Activated naive CD4-positive, alpha-beta T cell treated with Interleukin-2 at 50 U/mL for 16 hours (primary cell): ENCODE measurements around the gene RAB15.

Source experiments
- DNase-seq: peaks from one replicate; pipeline ENCODE4 v3.0.0-alpha.2; 2020

RAB15 gene

DNA sequence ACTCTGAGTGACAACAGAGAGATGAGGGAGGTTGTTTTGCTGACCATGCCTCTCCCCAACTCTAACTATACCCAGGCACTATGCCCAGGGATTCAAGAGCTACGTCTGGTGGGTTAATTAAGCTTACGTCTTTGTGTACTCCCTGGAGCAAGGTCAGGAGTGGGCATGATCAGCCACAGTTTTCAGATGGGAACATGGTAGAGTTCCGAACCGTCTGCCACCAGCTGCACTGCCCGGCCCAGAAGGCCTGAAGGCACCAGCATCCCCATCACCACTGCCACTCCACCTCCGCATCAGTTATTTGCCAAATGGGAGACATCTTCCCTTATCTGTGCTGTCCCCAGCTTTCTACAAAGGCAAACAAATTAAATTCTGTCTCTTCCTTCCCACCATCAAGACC, 18.5 kb downstream of the RAB15 start:
- no peak for DNase-seq

DNA sequence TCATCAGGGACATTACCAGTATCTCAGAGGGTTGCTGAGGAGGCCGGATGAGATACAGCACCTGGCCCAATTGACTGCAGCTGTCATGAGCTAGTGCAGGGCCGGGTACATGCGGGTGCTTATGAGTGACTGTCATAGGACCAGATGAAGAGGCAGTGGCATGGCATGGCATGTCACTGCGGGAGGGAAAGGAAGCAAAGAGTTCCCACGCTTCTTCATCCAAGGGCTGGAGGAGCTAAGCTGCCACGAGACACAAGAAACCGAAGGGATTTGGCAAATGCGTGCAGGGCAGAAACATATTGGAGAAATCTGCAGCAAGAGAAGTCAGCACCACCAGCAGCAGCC, 18.9 kb downstream of the RAB15 start:
- no peak for DNase-seq

DNA sequence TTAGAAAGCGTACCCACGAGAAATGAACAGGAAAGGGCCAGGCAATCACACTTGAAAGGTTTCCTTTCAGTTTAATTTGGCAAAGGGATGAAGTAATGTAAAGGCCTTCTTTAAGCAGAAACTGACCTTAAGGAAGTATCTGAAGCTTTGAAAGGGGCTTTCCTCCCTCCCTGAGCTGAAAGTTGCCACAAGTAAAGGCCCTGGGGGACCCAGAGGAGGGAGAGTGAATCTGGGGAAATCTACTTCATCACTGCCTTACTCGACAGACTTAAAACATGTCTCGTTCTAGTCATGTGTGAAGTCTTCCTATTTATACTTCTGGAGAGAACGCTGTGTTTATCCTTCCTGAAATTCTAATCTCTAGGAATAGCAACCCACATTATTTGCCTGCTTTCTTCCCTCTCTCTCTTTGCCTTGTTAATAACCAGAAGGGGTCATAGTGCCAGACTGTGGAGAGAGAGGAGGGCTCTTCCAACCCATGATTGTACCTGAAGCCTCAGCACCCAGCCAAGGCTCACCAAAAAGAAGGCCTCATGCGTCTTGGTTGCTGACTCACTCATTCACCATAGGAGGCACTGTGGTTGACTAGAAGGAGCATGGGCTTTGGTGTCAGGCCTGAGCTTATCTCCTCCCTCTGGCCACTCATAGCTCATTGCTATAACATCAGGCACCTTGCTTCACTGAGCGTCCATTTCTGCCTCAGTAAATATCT, 19.4 kb downstream of the RAB15 start:
- DNase-seq, result no peak

DNA sequence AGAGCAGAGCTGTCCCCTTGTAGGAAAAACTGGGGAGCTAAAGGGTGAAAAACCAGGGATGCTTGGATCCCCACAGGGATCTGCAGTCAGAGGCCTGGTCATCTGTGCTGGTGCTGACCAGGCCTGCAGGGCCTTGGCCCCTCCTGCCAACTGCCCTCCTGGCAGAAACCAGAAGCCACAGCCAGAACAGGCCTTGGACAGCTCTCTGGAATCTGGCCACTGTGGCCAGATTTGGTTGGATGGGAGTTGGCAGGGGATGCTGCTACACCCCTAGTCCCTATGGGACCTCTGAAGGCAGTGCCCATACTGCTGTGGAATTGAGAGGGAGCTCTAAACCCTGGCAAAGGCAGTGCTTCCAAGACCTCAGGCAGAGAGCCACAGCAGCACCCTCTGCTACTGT, 20.4 kb downstream of the RAB15 start:
- DNase-seq, result no peak

DNA sequence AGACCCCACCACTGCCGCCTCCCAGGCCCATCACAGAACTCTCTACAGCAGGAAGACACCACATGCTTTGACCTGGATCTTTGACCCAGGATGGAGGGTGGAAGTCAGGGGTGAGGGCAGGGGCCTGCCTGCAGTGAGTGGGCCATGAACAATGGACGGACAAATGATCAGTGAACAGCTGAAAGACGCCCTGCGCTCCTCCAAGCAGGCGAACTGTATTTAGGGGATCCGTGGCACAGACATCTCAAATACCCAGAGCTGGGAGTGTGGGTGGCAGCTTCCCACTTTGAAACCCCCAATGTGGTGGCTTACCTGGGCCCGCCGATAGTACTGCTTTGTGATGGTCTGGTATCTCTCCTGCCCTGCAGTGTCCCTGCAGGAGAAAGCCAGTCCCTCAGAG, 20.8 kb downstream of the RAB15 start:
- no peak for DNase-seq

DNA sequence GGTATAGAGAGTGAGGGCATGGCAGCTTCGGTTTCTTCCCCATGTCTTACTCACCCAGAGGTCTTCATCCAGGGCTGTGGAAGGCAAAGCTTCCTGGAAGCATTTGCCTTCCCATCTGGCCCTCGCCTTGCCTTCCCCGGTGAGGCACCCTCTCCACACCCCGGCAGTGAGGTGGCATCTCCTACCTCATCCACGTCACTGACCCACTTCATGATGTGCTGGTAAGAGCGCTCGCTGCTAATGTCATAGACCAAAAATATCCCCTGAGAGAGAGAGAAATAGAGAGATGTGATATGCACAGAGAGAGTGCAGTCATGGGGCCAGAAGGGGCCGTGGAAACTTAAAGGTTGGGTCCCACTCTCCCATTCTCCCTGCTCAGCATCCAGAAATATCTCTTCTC, 21.2 kb downstream of the RAB15 start:
- no peak for DNase-seq

DNA sequence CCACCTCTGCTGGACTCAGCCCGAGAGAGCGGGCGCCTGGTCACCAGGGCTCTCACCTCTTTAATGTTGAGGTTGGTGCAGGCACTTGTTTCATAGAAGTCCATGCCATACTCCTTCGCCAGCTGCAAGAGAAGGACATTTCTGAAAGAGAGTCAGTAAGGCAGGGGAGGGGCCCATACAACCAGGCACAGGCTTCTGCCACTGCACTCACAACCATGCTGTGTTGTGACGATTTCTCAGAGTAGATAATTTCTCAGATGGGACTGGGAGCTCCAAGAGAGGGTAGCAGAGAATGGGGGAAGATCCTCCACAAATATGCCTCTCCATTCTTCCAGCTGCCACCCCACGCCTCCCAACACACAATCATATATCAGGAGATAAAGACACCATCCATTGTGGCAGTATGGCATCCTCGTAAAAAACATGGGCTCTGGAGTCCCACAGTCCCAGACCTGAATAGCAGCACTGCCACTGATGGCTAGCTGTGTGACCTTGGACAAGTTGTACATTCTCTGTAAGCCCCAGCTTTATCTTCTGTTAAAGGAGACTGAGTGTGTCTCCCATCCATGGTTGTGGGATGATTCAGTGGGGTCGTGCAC, 23.4 kb downstream of the RAB15 start:
- DNase-seq, result no peak

DNA sequence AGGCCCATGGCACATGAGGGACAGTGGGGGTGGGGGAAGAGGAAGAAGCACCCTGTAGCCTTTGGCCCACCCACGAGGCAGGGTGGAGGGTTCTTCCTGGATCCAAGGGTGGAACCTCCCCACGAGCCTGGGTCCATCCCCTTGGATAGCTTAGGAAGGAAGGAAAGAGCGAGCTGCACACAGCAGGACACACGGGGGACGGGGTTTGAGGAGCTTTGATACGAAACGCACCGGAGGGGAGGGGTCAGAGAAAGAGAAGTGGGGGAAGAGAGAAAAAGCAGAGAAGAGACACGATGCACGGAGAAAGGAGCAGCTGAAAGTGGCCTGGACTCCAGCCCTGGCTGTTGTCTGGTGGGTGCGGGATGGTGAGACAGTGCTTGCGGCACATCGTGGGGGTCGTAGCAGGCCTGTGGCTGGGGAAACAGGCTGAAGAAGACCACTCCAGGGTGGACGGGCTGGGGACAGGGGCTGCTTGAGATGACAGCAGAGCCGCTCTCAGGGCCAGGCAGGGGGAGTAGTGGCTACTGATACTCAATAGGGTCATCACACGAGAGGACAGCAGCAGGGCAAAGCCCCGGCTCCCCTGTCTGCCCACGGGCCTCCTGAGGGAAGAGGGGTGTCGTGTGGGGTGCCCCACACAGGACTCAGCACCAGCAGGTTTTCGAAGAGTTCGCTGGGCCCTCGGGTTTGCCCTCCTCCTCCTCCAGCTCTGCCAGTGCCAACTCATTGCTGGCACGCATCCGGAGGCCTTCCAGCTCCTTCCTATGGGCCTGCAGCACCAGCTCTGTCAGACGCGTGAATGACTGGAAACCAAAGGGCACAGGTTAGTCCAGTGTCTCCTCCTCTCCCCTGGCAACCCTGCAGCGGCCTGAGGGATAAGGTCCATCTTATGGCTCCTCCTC, 24.2 kb downstream of the RAB15 start:
- DNase-seq, result no peak

DNA sequence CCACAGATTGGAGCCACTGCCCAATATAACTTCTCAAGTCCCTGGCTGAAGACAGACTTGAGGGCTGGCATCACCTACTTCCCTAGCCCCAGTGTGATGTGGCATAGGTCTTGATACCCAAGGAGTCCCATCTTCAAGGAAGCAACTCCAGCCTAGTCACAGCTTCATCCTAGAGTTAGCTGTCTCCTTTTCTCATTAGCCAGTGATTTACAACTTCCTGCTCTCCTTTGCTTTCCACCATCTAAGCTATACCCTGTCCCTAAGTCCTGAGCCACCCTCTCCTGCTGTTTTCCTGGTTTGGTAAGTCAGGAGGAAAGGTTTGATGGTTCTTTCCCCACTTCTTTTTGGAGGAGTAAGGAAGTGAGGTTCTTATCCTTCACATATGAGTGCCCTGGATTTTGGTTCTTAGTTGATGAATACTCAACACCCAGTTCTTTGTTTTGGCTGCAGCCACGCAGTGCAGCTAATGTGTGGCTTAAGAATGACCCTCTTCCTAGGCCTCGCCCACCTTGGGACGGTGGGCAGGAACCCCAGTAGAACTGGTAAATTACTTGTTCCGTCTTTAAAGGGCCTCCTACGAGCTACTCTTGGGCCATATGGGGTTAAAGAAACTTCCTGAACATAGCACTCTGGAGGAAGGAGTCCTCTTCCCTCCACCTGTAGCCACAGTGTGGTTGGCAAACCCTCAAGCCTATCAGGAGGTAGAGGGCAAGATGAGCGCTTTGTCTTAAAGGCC, 25.7 kb downstream of the RAB15 start:
- no peak for DNase-seq

DNA sequence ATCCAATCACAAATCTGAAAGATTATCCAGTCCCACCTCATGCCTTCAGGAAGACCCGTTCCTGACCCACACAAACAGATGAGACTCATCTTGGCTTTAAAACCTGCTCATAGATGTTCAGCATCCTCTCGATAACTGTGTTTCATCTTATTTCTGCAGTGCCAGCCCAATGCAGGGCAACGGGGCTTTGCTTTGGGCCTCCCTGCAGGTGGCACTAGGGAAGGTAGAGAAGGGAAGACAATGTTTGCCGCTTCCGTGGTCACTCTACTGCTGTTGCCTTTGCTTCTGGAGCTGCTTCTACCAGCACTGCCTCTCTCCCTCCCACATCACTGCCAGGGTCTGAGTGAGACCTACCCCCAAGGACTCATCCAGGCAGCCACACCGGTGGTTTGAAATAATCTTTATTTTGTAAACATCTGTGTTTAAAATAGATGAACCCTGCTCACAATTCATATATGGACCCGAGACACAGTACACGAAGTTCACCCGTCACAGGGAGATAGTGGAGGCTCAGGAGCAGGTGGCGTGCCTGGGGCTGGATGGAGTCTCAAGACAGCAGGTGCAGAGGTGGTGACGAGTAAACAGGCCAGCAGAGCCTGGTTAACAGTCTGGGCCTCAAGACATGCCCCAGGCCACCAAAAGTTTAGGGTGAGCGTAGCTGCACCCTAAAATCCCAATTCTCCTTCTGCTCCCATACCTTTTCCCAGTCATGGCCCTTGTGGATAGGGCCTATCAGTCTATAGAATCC, 26.5 kb downstream of the RAB15 start:
- no peak for DNase-seq

DNA sequence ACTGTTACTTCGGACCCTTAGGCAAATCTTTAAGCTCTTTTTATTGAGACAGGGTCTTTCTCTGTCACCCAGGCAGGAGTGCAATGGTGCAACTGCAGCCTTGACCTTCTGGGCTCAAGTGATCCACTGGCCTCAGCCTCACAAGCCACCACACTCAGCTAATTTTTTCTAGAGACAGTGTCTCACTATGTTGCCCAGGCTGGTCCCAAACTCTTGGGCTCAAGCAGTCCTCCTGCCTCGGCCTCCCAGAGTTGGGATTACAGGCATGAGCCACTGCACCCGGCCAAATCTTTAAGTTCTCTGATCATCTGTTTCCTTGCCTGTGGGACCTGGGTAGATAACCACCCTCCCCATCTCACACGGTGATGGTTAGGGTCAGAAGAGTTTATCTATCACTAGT, 27.3 kb downstream of the RAB15 start:
- DNase-seq, result no peak

DNA sequence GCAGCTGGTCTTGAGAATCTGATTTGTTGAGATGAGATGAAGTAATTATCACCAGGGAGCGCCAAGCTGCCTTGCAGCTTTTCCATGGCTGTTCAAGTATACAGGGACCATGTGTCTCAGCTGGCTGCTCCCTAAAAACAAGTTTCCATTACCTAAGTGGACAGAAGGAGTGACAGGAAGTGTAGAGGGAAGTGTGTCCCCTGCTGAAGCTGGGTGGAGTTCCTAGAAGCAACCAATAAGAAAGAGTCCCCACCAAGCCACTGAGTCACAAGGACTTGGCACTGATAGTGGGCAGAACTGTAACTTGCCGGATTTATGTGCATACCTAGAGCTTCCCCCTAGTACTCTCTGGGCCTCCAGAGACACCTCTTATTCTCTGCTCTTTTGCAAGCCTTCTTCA, 28.1 kb downstream of the RAB15 start:
- no peak for DNase-seq

DNA sequence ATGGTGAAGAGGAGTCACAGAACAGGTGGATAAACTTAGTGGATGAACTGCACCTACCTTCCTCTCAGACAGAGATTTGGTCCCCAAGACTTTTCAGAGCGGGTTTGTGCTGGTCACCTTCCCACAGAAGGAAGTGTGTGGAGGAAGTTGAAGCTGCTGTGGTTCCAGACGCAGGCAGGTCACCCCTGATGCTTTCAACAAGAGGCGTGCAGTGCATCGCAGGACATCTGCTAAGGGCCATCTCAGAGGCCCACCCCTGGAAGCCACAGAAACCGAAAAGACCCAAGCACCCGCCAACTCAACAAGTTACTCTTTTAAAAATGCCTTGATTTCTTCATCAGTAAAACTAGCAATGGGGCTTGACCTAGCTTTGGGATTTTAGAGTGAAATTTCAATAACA, 28.6 kb downstream of the RAB15 start:
- DNase-seq, result no peak

DNA sequence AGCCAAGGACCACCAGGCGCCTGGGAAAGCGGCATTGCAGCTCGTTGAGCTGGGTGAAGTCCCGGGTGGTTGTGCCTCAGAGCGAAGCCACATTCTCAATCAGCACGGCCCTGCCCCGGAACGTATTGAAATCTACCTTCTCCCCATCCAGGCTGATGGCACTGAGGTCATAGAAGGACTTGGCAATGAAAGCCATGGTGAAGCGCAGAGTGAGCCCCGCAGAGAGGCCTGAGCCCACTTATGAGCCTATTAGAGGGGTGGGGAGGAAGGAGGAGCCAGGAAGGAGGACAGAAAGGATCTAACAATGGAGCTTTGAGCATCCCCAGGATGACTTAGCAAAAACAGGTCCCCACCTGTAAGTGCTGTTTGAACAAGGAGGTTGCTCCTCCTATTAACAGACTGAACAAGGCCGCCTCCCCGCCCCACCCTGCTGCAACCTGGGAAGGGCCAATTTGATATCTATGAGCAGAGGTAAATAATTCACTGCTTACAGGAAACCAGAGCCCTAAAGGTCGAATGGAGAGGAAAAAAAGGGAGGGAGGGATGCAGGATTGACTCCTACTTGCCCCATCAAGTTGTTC, 29.5 kb downstream of the RAB15 start, which contains the start of gene GPX2:
GPX2 (minus strand) TSS at position 215 of the 581 bp plus-strand sequence; CDS start at position 196, 19 bp downstream.
- DNase-seq, result no peak

DNA sequence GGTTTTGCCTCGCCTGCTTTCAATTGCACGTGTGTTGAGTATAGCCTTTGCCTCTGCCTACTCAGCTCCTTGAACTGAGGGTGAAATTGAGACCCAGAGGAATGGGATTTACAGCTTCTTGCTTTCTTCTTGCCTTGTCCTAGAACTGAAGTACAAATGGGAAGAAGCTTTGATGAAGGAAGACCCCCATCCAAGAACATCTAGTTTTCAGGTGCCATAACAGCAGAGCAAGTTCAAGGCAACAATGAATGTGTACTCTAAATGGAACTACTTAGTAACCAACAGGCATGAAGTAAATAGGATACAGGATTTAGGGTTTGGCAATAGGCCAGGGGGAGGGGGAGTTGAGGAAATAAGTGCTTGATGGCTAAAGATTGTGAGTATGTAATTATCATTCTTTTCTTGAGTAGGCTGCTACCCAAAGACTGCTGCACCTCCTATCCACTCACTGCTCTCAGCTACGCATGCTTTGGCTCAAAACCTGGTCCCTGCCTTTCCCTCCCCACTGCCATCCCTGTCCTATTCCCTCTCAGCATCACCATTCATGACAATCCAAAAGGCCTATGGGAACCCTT, 31.7 kb downstream of the RAB15 start:
- DNase-seq, result no peak

DNA sequence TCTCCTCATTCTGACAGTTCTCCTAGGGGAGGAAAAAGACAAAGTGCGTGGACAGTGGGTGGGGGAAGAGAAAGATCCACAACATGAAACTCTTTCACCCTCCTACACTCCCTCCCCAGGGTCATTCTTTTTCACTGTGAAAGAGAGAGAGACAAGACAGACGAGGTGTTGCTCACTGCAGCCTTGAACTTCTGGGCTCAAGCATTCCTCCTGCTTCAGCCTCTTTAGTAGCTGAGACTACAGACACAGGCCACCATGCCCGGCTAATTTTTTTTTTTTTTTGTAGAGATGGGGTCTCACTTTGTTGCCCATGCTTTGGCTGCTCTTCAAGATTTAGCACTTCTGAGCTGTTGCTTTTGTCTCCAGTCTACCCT, 32.3 kb downstream of the RAB15 start:
- no peak for DNase-seq

DNA sequence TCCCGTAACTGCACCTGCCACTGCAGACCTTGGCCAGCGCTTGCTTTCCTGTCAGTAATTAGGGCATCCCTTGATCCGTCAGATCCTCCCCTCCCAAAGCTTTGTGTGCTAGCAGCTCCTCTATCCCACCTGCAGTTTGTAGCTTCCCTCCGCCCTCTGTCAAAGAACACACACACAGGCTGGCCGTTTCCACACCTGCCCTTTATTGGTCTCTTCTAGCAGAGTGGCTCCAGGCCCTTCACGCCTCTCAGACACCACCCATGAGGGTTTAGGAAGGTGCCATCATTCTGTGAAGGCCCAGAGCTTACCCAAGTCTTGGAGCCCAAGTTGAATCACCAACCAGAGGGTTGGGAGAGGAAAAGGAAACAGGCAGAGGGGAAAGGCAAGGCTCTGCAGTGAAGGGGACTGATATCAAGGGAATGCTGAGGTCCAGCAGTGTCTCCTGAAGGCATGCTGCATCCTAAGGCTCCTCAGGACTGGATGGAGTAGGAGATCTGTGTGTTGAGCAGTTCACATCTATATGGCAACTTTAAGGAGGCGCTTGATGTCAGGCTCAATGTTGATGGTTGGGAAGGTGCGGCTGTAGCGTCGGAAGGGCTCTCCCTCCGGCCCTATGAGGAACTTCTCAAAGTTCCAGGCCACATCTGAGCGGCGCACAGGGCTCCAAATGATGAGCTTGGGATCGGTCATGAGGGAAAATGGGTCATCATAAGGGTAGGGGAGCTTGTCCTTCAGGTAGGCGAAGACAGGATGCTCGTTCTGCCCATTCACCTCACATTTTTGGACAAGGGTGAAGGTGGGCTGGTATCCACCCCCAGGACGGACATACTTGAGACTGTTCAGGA, 32.9 kb downstream of the RAB15 start:
- no peak for DNase-seq

DNA sequence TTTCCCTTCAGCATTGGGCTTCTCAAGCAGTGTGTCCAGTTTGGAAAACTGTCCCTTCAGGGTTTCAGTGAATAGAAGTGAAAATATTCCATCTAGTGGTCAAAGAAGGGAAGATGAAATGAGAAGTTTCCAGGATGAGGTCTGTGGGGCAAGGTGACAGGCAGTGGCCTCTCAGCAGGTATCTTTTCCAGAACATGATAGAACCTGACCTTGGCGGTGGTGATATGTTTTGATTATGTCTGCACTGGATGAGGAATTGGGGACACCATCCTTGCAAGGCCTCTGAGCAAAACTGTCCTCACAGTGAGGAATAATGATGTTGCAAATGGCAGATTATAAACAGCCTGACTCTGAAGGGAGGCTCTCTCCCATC, 34.3 kb downstream of the RAB15 start:
- no peak for DNase-seq

DNA sequence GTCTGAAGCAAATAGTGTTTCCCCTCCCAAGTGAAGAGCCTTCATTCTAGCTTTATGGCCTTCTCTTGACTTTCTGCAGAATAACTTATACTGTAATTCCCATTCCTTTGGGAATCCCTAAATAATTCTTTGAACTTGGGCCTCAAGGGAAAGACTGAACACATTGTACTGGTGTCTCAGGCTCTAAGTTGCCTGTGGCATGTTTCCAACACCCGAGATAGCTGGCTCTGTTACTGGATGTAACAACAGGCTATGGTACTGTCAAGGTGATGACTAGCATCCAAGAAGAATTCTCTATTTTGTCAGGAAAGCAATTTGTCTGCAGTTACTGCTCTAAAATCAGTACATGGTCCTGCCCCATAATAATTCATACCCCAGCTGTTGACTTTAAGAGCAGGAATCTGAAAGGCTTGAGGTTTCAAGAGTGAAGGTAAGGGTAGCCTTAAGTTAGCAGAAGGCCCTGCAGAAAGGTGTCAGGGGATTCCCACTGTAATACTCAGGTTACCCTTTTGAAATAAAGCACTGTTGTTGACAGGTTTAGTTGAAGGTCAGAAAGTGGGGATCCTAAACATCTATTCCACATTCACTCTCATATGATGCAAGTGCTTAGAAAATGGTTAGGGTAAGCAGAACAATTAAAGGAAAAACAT, 34.8 kb downstream of the RAB15 start:
- no peak for DNase-seq

DNA sequence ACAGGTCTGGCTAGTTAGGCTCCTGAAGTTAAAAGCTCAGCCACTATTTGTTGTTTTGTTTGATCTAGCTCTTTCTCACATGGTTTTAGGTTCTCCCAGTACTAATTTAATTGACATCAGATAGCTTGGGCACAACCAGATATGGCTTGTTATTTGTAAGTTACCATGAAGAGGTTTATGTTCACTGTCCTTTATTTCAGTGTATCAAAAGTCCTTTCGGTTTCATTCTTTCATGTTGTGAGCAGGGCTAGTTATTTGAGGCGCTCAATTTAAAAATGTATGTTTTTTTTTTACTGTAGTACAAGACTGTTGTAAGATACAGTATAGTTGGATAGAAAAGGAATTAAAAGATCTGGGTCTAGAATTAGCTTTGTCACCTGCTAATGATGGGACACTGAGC, 36.6 kb downstream of the RAB15 start:
- DNase-seq, result no peak
